PC-9 (cell line): ENCODE measurements around the gene ZNF668. TPM values are rescaled to one million over a fixed set of nuclear protein-coding genes. Genes with fewer than 3 reads are reported as not detected.
A peak's percentile ranks its signal among the peaks of the same experiment; 100 is the strongest.

Experiments
- BruUV-seq: library from RNA; stranded (reverse); fragments of 400-500 nt; replicated peaks from 2 replicates; lab custom pipeline; 2021; lab: Mats Ljungman, UMichigan
- CTCF ChIA-PET: fragments of 300-600 bp; sonication (Branson Sonifier 250); formaldehyde crosslinking; loops from one replicate; lab custom pipeline; 2022; ENCODE audit warnings: antibody characterized with exemption; lab: Charles Lee
- POLR2A ChIA-PET: fragments of 300-600 bp; sonication (Branson Sonifier 250); formaldehyde crosslinking; loops from one replicate; lab custom pipeline; 2022; ENCODE audit warnings: antibody characterized with exemption; ENCODE audit not compliant: unreplicated experiment; lab: Charles Lee
- DNase-seq, 2 experiments: peaks; one replicate each; pipeline versions ENCODE4 v3.0.0 to v3.0.0-alpha.2; 2015 to 2022; ENCODE audit warnings: mixed read lengths in 1 of 2
- H2AFZ ChIP-seq: fragments of 200-600 bp; sonication (generic); 2 replicates; pipeline ENCODE4 v1.8.1; 2017; ENCODE audit warnings: antibody characterized with exemption
- H3F3A ChIP-seq: fragments of 200-600 bp; sonication (generic); 2 replicates; pipeline ENCODE4 v1.8.1; 2017; ENCODE audit warnings: antibody characterized with exemption, mild to moderate bottlenecking, low read depth; ENCODE audit not compliant: insufficient read depth
- H3K27ac ChIP-seq: fragments of 200-600 bp; sonication (generic); 2 replicates; pipeline ENCODE4 v1.6.1; 2016; ENCODE audit warnings: mixed run types
- H3K27me3 ChIP-seq: fragments of 200-600 bp; sonication (generic); 2 replicates; pipeline ENCODE4 v1.6.1; 2016; ENCODE audit warnings: low read depth, mixed run types; ENCODE audit not compliant: insufficient read depth
- H3K36me3 ChIP-seq: fragments of 200-600 bp; sonication (generic); 2 replicates; pipeline ENCODE4 v1.6.1; 2016; ENCODE audit warnings: low read depth, mixed run types
- H3K4me1 ChIP-seq: fragments of 200-600 bp; sonication (generic); replicated peaks from 2 replicates; pipeline ENCODE4 v1.6.1; 2016; ENCODE audit warnings: mixed run types; ENCODE audit not compliant: insufficient read depth
- H3K4me2 ChIP-seq: fragments of 200-600 bp; sonication (generic); 2 replicates; pipeline ENCODE4 v1.6.1; 2017; ENCODE audit warnings: mixed run types
- H3K4me3 ChIP-seq: fragments of 200-600 bp; sonication (generic); 2 replicates; pipeline ENCODE4 v1.6.1; 2016; ENCODE audit warnings: mixed run types
- H3K79me2 ChIP-seq: fragments of 200-600 bp; sonication (generic); 2 replicates; pipeline ENCODE4 v1.6.1; 2017; ENCODE audit warnings: low read depth, mixed run types
- H3K9me2 ChIP-seq: fragments of 200-600 bp; sonication (generic); 2 replicates; pipeline ENCODE4 v1.8.1; 2017; ENCODE audit warnings: mild to moderate bottlenecking; ENCODE audit not compliant: insufficient read depth
- H3K9me3 ChIP-seq: fragments of 200-600 bp; sonication (generic); 2 replicates; pipeline ENCODE4 v1.8.1; 2016; ENCODE audit warnings: low read depth; ENCODE audit not compliant: insufficient read depth
- H4K20me1 ChIP-seq: fragments of 200-600 bp; sonication (generic); 2 replicates; pipeline ENCODE4 v1.8.1; 2017; ENCODE audit not compliant: insufficient read depth
- EZH2 ChIP-seq: fragments of 200-600 bp; sonication (generic); IDR thresholded peaks from 2 replicates; pipeline ENCODE4 v1.8.0; 2017; ENCODE audit warnings: antibody characterized with exemption, low read depth
- intact Hi-C: fragments of 100-400 bp; cut with micrococcal nuclease; formaldehyde crosslinking; loops from one replicate; pipeline ENCODE4 v1.10.0; 2022; ENCODE audit not compliant: unreplicated experiment
- total RNA-seq: library from RNA; stranded (reverse); gene quantifications from 2 replicates; pipeline ENCODE4 v1.2.3, GENCODE V29; 2021
- TF ChIP-seq, protein P1 (sequence below): fragments of 200-600 bp; sonication (generic); conservative IDR thresholded peaks from 2 replicates; pipeline ENCODE4 v1.6.1; 2017; ENCODE audit warnings: mixed run types, antibody characterized with exemption, mild to moderate bottlenecking, moderate library complexity

The ZNF668 gene
- total RNA-seq, 1 experiment from 2014 or later = 13.2 TPM

- Histone ChIP-seq H4K20me1 (peaks cover 4% of the 10 kb centered on the region; the same call in 1 of the 2 replicates), H3K4me1 (peaks cover 20% of the 10 kb centered on the region), H3K9me2 (no peaks in the 10 kb centered on the region), H3K9me3 (no peaks in the 10 kb centered on the region), H2AFZ (peak overlapping the region; percentile 93), H3K4me2 (peak overlapping the region; percentile 89), H3K79me2 (peaks cover 84% of the 10 kb centered on the region), H3K36me3 (no peaks in the 10 kb centered on the region), H3F3A (peaks cover 4% of the 10 kb centered on the region; the same call in 1 of the 2 replicates), H3K4me3 (peak overlapping the region; percentile 89), H3K27me3 (no peaks in the 10 kb centered on the region), H3K27ac (0 out of 2 replicates have a peak overlapping the region, but pooled peaks have one; percentile 62)
- peak in 1 of 2 experiments; percentile 24 for DNase-seq
- TF ChIP-seq, protein P1, sequence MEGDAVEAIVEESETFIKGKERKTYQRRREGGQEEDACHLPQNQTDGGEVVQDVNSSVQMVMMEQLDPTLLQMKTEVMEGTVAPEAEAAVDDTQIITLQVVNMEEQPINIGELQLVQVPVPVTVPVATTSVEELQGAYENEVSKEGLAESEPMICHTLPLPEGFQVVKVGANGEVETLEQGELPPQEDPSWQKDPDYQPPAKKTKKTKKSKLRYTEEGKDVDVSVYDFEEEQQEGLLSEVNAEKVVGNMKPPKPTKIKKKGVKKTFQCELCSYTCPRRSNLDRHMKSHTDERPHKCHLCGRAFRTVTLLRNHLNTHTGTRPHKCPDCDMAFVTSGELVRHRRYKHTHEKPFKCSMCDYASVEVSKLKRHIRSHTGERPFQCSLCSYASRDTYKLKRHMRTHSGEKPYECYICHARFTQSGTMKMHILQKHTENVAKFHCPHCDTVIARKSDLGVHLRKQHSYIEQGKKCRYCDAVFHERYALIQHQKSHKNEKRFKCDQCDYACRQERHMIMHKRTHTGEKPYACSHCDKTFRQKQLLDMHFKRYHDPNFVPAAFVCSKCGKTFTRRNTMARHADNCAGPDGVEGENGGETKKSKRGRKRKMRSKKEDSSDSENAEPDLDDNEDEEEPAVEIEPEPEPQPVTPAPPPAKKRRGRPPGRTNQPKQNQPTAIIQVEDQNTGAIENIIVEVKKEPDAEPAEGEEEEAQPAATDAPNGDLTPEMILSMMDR = no peak
- no peak for TF ChIP-seq EZH2
- BruUV-seq = TSS peak; percentile 55
- intact Hi-C loops = loop anchor here (2.0 kb wide), 1 partner anchor 380 kb away; no protein-coding TSS in a partner anchor
- CTCF ChIA-PET = interaction anchor here (0.6 to 1.3 kb wide), 2 partner anchors 19 to 87 kb away, joined by 4 to 5 read pairs; partner anchors contain the start of gene HSD3B7
- POLR2A ChIA-PET = interaction anchor here (0.5 to 1.7 kb wide), 3 partner anchors 45 to 501 kb away, joined by 3 to 16 read pairs (median 5); partner anchors contain the start of genes FUS, KAT8 and ZNF688
These were observed 1.4 kb downstream of the ZNF668 start for GRCh38 chr16:31072540-31073141.

- peak overlapping the region; percentile 89 for H3K4me3 ChIP-seq
- intact Hi-C loops = loop anchor here (2.0 kb wide), 1 partner anchor 381 kb away; no protein-coding TSS in a partner anchor
- H3K79me2 ChIP-seq = peaks cover 84% of the 10 kb centered on the region
- no peak overlapping the region for H2AFZ ChIP-seq
- DNase-seq = no peak
- H3K36me3 ChIP-seq = no peaks in the 10 kb centered on the region
- H3K27ac ChIP-seq = no peak overlapping the region
- TF ChIP-seq EZH2 = no peak
- TF ChIP-seq, protein P1 = no peak
- H3K27me3 ChIP-seq = no peaks in the 10 kb centered on the region
- peak overlapping the region; percentile 89 for H3K4me2 ChIP-seq
- H3K9me2 ChIP-seq = no peaks in the 10 kb centered on the region; the same call in 1 of the 2 replicates
- ChIA-PET CTCF (interaction anchor here (0.6 to 1.3 kb wide), 4 partner anchors 18 to 88 kb away, joined by 3 to 5 read pairs (median 4); partner anchors contain the start of gene HSD3B7), POLR2A (interaction anchor here (0.5 kb wide), 1 partner anchor 108 kb away, joined by 5 read pairs; the partner anchor contains the start of gene FUS)
- peaks cover 8% of the 10 kb centered on the region; the same call in 1 of the 2 replicates for H3F3A ChIP-seq
- H3K9me3 ChIP-seq = no peaks in the 10 kb centered on the region
- peaks cover 4% of the 10 kb centered on the region; the same call in 1 of the 2 replicates for H4K20me1 ChIP-seq
- BruUV-seq = no TSS peak
- peaks cover 20% of the 10 kb centered on the region for H3K4me1 ChIP-seq
These were observed 2.2 kb downstream of the ZNF668 start for GRCh38 chr16:31071861-31072260.

DNA sequence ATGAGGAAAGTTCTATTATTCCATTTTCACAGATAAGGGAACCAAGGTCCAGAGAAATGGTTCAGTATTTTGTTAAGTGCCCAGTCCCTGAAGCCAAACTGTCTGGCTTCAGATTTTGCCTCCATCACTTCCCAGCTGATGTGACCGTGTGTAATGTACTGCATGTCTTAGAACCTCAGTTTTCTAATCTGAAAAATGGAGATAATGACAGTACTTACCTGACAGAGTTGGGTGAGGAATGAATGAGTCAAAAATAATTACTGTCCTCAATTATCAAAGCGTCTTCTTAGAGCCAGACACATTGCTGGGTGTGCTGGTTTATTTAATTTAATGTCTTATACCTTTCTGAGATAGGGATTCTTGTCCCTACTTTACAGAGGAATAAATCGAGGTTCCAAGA, 6.7 kb downstream of the ZNF668 start:
- no peaks in the 10 kb centered on the region for H3K27me3 ChIP-seq
- no TSS peak for BruUV-seq
- H4K20me1 ChIP-seq = peaks cover 4% of the 10 kb centered on the region; the same call in 1 of the 2 replicates
- H3K4me3 ChIP-seq = no peak overlapping the region
- H3K4me2 ChIP-seq = no peak overlapping the region
- CTCF ChIA-PET = interaction anchor here (0.6 kb wide), 2 partner anchors 326 to 638 kb away, joined by 3 read pairs; partner anchors contain the start of genes DCTPP1 and ITGAD
- no peak overlapping the region for H3K27ac ChIP-seq
- peaks cover 10% of the 10 kb centered on the region for H3K4me1 ChIP-seq
- H3F3A ChIP-seq = peaks cover 11% of the 10 kb centered on the region; the same call in 1 of the 2 replicates
- no peak overlapping the region for H2AFZ ChIP-seq
- H3K9me2 ChIP-seq = no peaks in the 10 kb centered on the region; the same call in 1 of the 2 replicates
- POLR2A ChIA-PET = interaction anchor here (0.6 to 0.7 kb wide), 4 partner anchors 15 to 131 kb away, joined by 4 to 13 read pairs (median 5); no protein-coding TSS in a partner anchor
- TF ChIP-seq EZH2 = no peak
- TF ChIP-seq, protein P1 = no peak
- H3K36me3 ChIP-seq = peaks cover 4% of the 10 kb centered on the region; the same call in 1 of the 2 replicates
- H3K9me3 ChIP-seq = no peaks in the 10 kb centered on the region
- DNase-seq = no peak
- intact Hi-C loops = no loop called here
- peaks cover 61% of the 10 kb centered on the region for H3K79me2 ChIP-seq
